NT2/D1 (cell line): ENCODE data around the gene STRN3.

Experiments
- SUZ12 ChIP-seq: IDR thresholded peaks from 2 replicates; pipeline ENCODE4 v1.6.1; 2011; ENCODE audit not compliant: insufficient read length, insufficient read depth; ENCODE audit errors: extremely low read depth
- YY1 ChIP-seq: IDR thresholded peaks from 2 replicates; pipeline ENCODE4 v1.6.1; 2011; ENCODE audit not compliant: insufficient read length, insufficient read depth
- ZNF274 ChIP-seq: IDR thresholded peaks from 2 replicates; pipeline ENCODE4 v1.6.1; 2011; ENCODE audit warnings: mild to moderate bottlenecking, low read depth, low read length

DNA sequence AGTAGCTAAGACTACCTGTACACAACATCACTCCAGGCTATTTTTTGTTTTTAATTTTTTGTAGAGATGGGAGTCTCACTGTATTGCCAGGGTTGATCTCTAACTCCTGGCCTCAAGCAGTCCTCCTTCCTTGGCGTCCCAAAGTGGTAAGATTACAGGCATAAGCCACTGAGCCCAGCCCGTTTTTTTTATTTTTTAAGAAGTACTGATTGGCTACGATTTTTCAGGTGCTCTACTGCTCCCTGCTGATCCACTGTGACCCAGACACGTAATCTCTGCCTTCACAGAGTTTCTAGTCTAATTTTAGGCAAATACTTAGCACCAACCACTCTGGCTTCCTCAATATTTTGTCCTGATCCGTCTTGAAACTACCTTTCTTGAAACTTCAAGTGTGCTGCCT lies 4.3 kb upstream of the STRN3 start:
- TF ChIP-seq ZNF274 (no peak), YY1 (no peak), SUZ12 (no peak)
